ENCODE measurements around the gene NUP54. TPM values are rescaled to one million over a fixed set of nuclear protein-coding genes. Genes with fewer than 3 reads are reported as not detected.

Gene NUP54
- total RNA-seq, 1 donor from 2014 or later, result 64.5 TPM

- H3K27me3 Mint-ChIP-seq (ENCODE audit: low read depth), result no peaks in the 10 kb centered on the region
- no peak overlapping the region for H3K4me3 Mint-ChIP-seq
Observed at GRCh38 chr4:76120199-76120598, 28.0 kb downstream of the NUP54 start.

GRCh38 chr4:76117536-76117935, 30.7 kb downstream of the NUP54 start:
- no peak overlapping the region for H3K27ac Mint-ChIP-seq
- H3K9me3 Mint-ChIP-seq, result peaks cover 20% of the 10 kb centered on the region
- H3K27me3 Mint-ChIP-seq (ENCODE audit: low read depth), result no peaks in the 10 kb centered on the region
- no peak for DNase-seq (ENCODE audit: low spot score in 2 of 2, unreplicated experiment in 2 of 2)
- no peak overlapping the region for H3K4me3 Mint-ChIP-seq
- H3K36me3 Mint-ChIP-seq, result peaks cover 64% of the 10 kb centered on the region
- H3K4me1 Mint-ChIP-seq, result no peaks in the 10 kb centered on the region
- TF ChIP-seq CTCF (IDR thresholded peaks at IDR 0.05; ENCODE audit: unreplicated experiment), result no peak

More at GRCh38 chr4:76120199-76120598, 28.0 kb downstream of the NUP54 start:
- Mint-ChIP-seq H3K36me3 (peaks cover 71% of the 10 kb centered on the region), H3K9me3 (peaks cover 30% of the 10 kb centered on the region), H3K27ac (no peak overlapping the region), H3K4me1 (no peaks in the 10 kb centered on the region)
- DNase-seq (ENCODE audit: low spot score in 2 of 2, unreplicated experiment in 2 of 2), result no peak
- TF ChIP-seq CTCF (IDR thresholded peaks at IDR 0.05; ENCODE audit: unreplicated experiment), result no peak

GRCh38 chr4:76116821-76117220, 31.4 kb downstream of the NUP54 start:
- no peaks in the 10 kb centered on the region for H3K4me1 Mint-ChIP-seq
- no peak overlapping the region for H3K27ac Mint-ChIP-seq
- no peak for DNase-seq (ENCODE audit: low spot score in 2 of 2, unreplicated experiment in 2 of 2)
- no peak for TF ChIP-seq CTCF (IDR thresholded peaks at IDR 0.05; ENCODE audit: unreplicated experiment)
- H3K4me3 Mint-ChIP-seq, result no peak overlapping the region
- H3K9me3 Mint-ChIP-seq, result peaks cover 15% of the 10 kb centered on the region
- peaks cover 61% of the 10 kb centered on the region for H3K36me3 Mint-ChIP-seq
- no peaks in the 10 kb centered on the region for H3K27me3 Mint-ChIP-seq (ENCODE audit: low read depth)

- Mint-ChIP-seq H3K9me3 (no peaks in the 10 kb centered on the region), H3K27ac (no peak overlapping the region), H3K4me3 (no peak overlapping the region), H3K36me3 (peaks cover 14% of the 10 kb centered on the region), H3K27me3 (ENCODE audit: low read depth) (no peaks in the 10 kb centered on the region), H3K4me1 (peaks cover 12% of the 10 kb centered on the region)
- TF ChIP-seq CTCF (IDR thresholded peaks at IDR 0.05; ENCODE audit: unreplicated experiment), result no peak
- DNase-seq (ENCODE audit: low spot score in 2 of 2, unreplicated experiment in 2 of 2), result no peak
Observed at GRCh38 chr4:76108467-76109181, 39.6 kb downstream of the NUP54 start.

GRCh38 chr4:76106442-76106841, 41.8 kb downstream of the NUP54 start:
- Mint-ChIP-seq H3K27ac (peak overlapping the region; percentile 22), H3K27me3 (ENCODE audit: low read depth) (no peaks in the 10 kb centered on the region), H3K4me3 (no peak overlapping the region), H3K36me3 (no peaks in the 10 kb centered on the region), H3K4me1 (peaks cover 12% of the 10 kb centered on the region), H3K9me3 (no peaks in the 10 kb centered on the region)
- TF ChIP-seq CTCF (IDR thresholded peaks at IDR 0.05; ENCODE audit: unreplicated experiment), result no peak
- no peak for DNase-seq (ENCODE audit: low spot score in 2 of 2, unreplicated experiment in 2 of 2)
